ENCODE data around the gene CEP70. TPM values are rescaled to one million over a fixed set of nuclear protein-coding genes. Genes with fewer than 3 reads are reported as not detected.
"Not testable (repeated sequence)": the region's sequence is repeated elsewhere in the genome, so short reads cannot be mapped to it uniquely, and the experiment has no call there.

Gene CEP70
- total RNA-seq, 1 donor from 2014 or later: 44.3 TPM

- H3K9me3 Mint-ChIP-seq: peaks cover 9% of the 10 kb centered on the region
- TF ChIP-seq, protein P1, sequence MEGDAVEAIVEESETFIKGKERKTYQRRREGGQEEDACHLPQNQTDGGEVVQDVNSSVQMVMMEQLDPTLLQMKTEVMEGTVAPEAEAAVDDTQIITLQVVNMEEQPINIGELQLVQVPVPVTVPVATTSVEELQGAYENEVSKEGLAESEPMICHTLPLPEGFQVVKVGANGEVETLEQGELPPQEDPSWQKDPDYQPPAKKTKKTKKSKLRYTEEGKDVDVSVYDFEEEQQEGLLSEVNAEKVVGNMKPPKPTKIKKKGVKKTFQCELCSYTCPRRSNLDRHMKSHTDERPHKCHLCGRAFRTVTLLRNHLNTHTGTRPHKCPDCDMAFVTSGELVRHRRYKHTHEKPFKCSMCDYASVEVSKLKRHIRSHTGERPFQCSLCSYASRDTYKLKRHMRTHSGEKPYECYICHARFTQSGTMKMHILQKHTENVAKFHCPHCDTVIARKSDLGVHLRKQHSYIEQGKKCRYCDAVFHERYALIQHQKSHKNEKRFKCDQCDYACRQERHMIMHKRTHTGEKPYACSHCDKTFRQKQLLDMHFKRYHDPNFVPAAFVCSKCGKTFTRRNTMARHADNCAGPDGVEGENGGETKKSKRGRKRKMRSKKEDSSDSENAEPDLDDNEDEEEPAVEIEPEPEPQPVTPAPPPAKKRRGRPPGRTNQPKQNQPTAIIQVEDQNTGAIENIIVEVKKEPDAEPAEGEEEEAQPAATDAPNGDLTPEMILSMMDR (conservative IDR thresholded peaks at IDR 0.05): no peak
- H3K4me1 Mint-ChIP-seq (ENCODE audit: unreplicated experiment): no peaks in the 10 kb centered on the region
- H3K27ac Mint-ChIP-seq: no peak overlapping the region
- H3K36me3 Mint-ChIP-seq: peaks cover 57% of the 10 kb centered on the region
- no peaks in the 10 kb centered on the region for H3K27me3 Mint-ChIP-seq
- no peak for DNase-seq (ENCODE audit: extremely low spot score, unreplicated experiment)
- no peak overlapping the region for H3K4me3 Mint-ChIP-seq
Measured at GRCh38 chr3:138560501-138560900, 33.6 kb downstream of the CEP70 start.

- TF ChIP-seq, protein P1 (conservative IDR thresholded peaks at IDR 0.05): no peak
- Mint-ChIP-seq H3K4me3 (no peak overlapping the region), H3K36me3 (peaks cover 51% of the 10 kb centered on the region), H3K4me1 (ENCODE audit: unreplicated experiment) (no peaks in the 10 kb centered on the region), H3K9me3 (peaks cover 9% of the 10 kb centered on the region), H3K27ac (no peak overlapping the region), H3K27me3 (no peaks in the 10 kb centered on the region)
- no peak for DNase-seq (ENCODE audit: extremely low spot score, unreplicated experiment)
Measured at GRCh38 chr3:138559134-138559533, 34.9 kb downstream of the CEP70 start.

DNA sequence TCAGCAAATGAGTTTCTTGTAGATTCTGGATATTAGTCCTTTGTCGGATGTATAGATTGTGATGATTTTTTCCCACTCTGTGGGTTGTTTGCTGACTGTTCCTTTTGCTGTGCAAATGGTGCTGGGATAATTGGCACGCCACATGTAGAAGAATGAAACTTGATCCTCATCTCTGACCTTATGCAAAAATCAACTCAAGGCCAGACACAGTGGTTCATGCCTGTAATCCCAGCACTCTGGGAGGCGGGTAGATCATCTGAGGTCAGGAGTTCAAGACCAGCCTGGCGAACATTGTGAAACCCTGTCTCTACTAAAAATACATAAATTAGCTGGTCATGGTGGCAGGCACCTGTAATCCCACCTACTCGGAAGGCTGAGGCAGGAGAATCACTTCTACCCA is 39.3 kb downstream of the CEP70 start:
- Mint-ChIP-seq H3K36me3 (peaks cover 64% of the 10 kb centered on the region), H3K9me3 (peaks cover 15% of the 10 kb centered on the region)
- not testable (repeated sequence) for H3K27ac Mint-ChIP-seq; H3K27me3 Mint-ChIP-seq; H3K4me1 Mint-ChIP-seq (ENCODE audit: unreplicated experiment); DNase-seq (ENCODE audit: extremely low spot score, unreplicated experiment); H3K4me3 Mint-ChIP-seq

DNA sequence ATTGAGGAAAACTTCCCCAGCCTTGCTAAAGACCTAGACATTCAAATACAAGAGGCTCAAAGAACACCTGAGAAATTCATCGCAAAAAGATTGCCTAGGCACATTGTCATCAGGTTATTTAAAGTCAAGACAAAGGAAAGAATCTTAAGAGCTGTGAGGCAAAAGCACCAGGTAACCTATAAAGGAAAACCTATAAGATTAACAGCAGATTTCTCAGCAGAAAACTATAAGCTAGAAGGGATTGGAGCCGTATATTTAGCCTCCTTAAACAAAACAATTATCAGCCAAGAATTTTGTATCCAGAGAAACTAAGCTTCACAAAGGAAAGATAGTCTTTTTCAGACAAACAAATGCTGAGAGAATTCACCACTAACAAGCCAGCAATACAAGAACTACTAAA is 43.1 kb downstream of the CEP70 start:
- H3K4me3 Mint-ChIP-seq; H3K27ac Mint-ChIP-seq; H3K27me3 Mint-ChIP-seq; H3K4me1 Mint-ChIP-seq (ENCODE audit: unreplicated experiment); DNase-seq (ENCODE audit: extremely low spot score, unreplicated experiment): not testable (repeated sequence)
- H3K36me3 Mint-ChIP-seq: peaks cover 70% of the 10 kb centered on the region
- peaks cover 22% of the 10 kb centered on the region for H3K9me3 Mint-ChIP-seq

DNA sequence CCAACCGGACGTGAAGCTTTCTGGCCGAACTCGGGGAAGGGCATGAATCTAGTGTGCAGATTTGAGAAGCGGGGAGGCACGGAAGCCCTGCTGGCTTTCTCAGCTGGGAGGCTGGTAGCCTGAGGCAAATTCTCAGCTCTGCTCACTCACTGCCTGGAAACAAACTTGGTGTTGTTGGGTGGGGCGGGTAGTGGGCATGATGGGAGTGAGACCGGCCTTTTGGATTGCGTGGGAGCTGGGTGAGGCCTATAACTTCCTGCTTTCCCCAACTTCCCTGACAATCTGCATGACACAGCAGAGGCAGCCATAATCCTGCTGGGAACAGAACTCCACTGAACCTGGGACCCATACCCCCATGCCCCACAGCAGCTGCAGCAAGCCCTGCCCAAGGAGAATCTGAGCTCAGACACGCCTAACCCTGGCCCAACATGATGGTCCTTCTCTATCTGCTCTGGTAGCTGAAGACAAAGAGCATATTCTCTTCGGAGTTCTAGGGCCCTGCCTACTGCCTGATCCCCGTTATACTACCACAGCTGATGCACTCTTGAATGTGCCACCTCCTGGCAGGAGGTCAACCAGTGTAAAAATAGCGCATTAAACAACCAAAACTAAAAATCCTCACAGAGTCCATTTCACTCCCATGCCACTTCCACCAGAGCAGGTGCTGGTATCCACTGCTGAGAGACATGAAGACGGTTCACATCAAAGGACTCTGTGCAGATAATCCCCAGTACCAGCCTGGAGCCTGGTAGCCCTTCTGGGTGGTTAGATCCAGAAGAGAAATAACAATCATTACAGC is 44.7 kb downstream of the CEP70 start:
- H3K36me3 Mint-ChIP-seq: peaks cover 69% of the 10 kb centered on the region
- H3K9me3 Mint-ChIP-seq: peaks cover 22% of the 10 kb centered on the region
- DNase-seq (ENCODE audit: extremely low spot score, unreplicated experiment): no peak
- H3K27me3 Mint-ChIP-seq: no peaks in the 10 kb centered on the region
- H3K4me3 Mint-ChIP-seq: no peak overlapping the region
- TF ChIP-seq, protein P1 (conservative IDR thresholded peaks at IDR 0.05): no peak
- H3K4me1 Mint-ChIP-seq (ENCODE audit: unreplicated experiment): no peaks in the 10 kb centered on the region
- no peak overlapping the region for H3K27ac Mint-ChIP-seq

DNA sequence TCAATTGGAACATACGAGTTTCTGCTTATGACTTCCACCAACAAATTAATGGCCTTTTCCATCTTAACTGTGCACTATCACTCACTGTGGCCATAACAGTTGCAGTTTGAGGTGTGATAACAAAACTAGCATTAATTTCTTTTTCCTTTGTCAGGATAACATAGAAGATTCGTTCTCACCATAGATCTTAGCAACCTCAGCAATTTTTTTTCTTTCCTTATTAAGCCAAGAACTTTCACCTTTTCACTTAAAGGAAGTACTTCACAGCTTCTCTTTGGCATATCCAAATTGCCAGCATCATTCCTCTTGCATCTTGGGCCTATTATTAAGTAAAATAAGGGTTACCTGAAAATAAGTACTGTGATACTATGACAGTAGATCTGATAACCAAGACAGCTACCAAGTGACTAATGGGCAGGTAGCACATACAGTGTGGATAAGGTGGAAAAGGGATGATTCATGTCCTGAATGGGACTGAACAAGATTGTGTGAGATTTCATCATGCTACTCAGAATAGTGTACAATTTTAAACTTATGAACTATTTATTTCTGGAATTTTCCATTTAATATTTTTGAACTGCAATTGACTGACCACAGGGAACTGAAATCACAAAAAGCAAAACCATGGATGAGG is 46.6 kb downstream of the CEP70 start:
- Mint-ChIP-seq H3K36me3 (peaks cover 70% of the 10 kb centered on the region), H3K4me1 (ENCODE audit: unreplicated experiment) (no peaks in the 10 kb centered on the region), H3K27ac (no peak overlapping the region), H3K4me3 (no peak overlapping the region), H3K9me3 (peaks cover 17% of the 10 kb centered on the region), H3K27me3 (no peaks in the 10 kb centered on the region)
- TF ChIP-seq, protein P1 (conservative IDR thresholded peaks at IDR 0.05): no peak
- no peak for DNase-seq (ENCODE audit: extremely low spot score, unreplicated experiment)

All from type B pancreatic cell (in vitro differentiated cells).